Vagina (tissue), 2 donors: ENCODE measurements around the gene SEMA3A.

Experiments used
- CTCF ChIP-seq, 3 experiments: fragments of 450-650 bp in 2 of 3; fragments of 200-600 bp in 1 of 3; sonication (generic) in 1 of 3; IDR thresholded peaks; one replicate each; pipeline ENCODE4 v1.5.1; 2017 to 2019; ENCODE audit warnings: antibody characterized with exemption in 3 of 3, mild to moderate bottlenecking in 2 of 3, moderate library complexity in 2 of 3
- POLR2A ChIP-seq, 2 donors: fragments of 450-650 bp; IDR thresholded peaks; one replicate each; pipeline ENCODE4 v1.6.1; 2017; ENCODE audit warnings: antibody characterized with exemption in 2 of 2, mild to moderate bottlenecking in 2 of 2, moderate library complexity in 2 of 2

- TF ChIP-seq POLR2A (IDR thresholded peaks at IDR 0.05) (no peak), CTCF (IDR thresholded peaks at IDR 0.05) (no peak)
These were observed 80.4 kb downstream of the SEMA3A start for GRCh38 chr7:84113906-84114850.
